ENCODE data around the gene ZBTB2.

GRCh38 chr6:151409679-151410078 lies 18.3 kb upstream of the ZBTB2 start:
- TF ChIP-seq RB1 (IDR thresholded peaks at IDR 0.05; ENCODE audit: borderline replicate concordance) (no peak), EP300 (IDR thresholded peaks at IDR 0.05; ENCODE audit: borderline replicate concordance in 1 of 2, control insufficient read depth in 1 of 2, low read depth in 2 of 2, low read length in 2 of 2) (no peak), MTA2 (IDR thresholded peaks at IDR 0.05; ENCODE audit: low read depth) (no peak), JUNB (IDR thresholded peaks at IDR 0.05) (no peak), ZBTB33 (IDR thresholded peaks at IDR 0.05) (no peak), POLR2AphosphoS5 (IDR thresholded peaks at IDR 0.05; ENCODE audit: low read length) (no peak), SPI1 (IDR thresholded peaks at IDR 0.05; ENCODE audit: borderline replicate concordance, insufficient read depth, low read depth, low read length) (no peak), NFIC (IDR thresholded peaks at IDR 0.05; ENCODE audit: low read depth, low read length) (no peak), ASH2L (IDR thresholded peaks at IDR 0.05; ENCODE audit: borderline replicate concordance, low read depth) (no peak), YY1 (IDR thresholded peaks at IDR 0.05; ENCODE audit: low read depth, low read length) (no peak), EZH2 (IDR thresholded peaks at IDR 0.05; ENCODE audit: borderline replicate concordance, control insufficient read depth, low read depth, low read length) (no peak), MLLT1 (IDR thresholded peaks at IDR 0.05) (no peak), CTCF (IDR thresholded peaks at IDR 0.05 in 2 of 3, conservative IDR thresholded peaks at IDR 0.05 in 1 of 3; ENCODE audit: control insufficient read depth in 2 of 3, extremely low read depth in 1 of 3, insufficient read depth in 1 of 3, low read depth in 3 of 3, low read length in 3 of 3) (no peak)
